OCI-LY3 (cell line): Measurements from ENCODE around the gene ORM1.

Experiments used
- EZH2phosphoT487 ChIP-seq: fragments of 200-600 bp; shearing (Covaris generic); IDR thresholded peaks from 2 replicates; pipeline ENCODE4 v1.6.1; 2018; ENCODE audit warnings: antibody characterized with exemption, mixed run types, low read depth
- TF ChIP-seq, protein P1 (sequence below): fragments of 200-600, 300-600 bp; sonication (generic); IDR thresholded peaks from 2 replicates; pipeline ENCODE4 v1.5.1; 2014; ENCODE audit warnings: antibody characterized with exemption, low read length, low read depth

DNA sequence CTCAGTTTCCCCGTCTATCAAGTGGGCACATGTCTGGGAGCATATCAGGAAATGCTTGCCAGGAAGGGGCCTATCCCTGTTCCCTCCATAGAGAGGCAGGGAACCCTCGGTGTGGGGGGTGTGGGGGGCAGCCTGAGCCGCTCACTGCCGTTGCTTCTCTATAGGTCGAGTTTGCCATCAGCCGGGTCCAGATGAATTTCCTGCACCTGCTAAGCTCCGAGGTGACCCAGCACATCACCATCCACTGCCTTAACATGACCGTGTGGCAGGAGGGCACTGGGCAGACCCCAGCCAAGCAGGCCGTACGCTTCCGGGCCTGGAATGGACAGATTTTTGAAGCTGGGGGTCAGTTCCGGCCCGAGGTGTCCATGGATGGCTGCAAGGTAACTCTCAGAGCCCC is 13.8 kb upstream of the ORM1 start:
- TF ChIP-seq, protein P1, sequence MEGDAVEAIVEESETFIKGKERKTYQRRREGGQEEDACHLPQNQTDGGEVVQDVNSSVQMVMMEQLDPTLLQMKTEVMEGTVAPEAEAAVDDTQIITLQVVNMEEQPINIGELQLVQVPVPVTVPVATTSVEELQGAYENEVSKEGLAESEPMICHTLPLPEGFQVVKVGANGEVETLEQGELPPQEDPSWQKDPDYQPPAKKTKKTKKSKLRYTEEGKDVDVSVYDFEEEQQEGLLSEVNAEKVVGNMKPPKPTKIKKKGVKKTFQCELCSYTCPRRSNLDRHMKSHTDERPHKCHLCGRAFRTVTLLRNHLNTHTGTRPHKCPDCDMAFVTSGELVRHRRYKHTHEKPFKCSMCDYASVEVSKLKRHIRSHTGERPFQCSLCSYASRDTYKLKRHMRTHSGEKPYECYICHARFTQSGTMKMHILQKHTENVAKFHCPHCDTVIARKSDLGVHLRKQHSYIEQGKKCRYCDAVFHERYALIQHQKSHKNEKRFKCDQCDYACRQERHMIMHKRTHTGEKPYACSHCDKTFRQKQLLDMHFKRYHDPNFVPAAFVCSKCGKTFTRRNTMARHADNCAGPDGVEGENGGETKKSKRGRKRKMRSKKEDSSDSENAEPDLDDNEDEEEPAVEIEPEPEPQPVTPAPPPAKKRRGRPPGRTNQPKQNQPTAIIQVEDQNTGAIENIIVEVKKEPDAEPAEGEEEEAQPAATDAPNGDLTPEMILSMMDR = no peak
- TF ChIP-seq EZH2phosphoT487 = no peak
